ENCODE results near the gene IER5.

Gene IER5

DNA sequence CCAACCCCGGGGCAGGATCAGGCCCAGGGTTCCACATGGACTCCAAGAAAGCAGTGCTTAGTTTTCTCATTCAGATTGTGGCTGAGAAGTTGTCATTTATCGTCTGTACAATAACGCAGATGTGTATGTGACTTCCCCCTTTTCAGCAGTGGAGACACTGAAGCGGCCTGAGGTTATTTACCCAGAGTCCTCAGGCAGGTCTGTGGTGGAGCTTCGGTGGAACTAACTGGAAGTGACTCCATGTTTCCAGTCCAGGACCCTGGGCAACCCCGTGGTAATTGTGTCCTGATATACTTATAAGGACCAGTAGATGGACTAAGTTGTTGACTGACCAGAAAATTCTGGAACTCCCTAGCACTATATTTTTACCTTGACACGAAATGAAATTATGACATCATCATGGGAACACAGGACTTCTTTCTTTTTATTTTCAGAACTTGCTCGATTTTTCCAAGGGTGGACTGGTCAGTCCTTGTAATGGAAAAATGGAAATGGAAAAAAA, 1.0 kb upstream of the IER5 start:
- Mint-ChIP-seq H3K4me3 (peak overlapping the region; percentile 60 to 99 (median 96)), H3K27me3 (ENCODE audit: low read depth) (peaks cover 12% of the 10 kb centered on the region), H3K27ac (no peak overlapping the region), H3K4me1 (peaks cover 27% of the 10 kb centered on the region), H3K36me3 (ENCODE audit: low read depth) (no peaks in the 10 kb centered on the region), H3K9me3 (no peaks in the 10 kb centered on the region)
- TF ChIP-seq, protein P1, sequence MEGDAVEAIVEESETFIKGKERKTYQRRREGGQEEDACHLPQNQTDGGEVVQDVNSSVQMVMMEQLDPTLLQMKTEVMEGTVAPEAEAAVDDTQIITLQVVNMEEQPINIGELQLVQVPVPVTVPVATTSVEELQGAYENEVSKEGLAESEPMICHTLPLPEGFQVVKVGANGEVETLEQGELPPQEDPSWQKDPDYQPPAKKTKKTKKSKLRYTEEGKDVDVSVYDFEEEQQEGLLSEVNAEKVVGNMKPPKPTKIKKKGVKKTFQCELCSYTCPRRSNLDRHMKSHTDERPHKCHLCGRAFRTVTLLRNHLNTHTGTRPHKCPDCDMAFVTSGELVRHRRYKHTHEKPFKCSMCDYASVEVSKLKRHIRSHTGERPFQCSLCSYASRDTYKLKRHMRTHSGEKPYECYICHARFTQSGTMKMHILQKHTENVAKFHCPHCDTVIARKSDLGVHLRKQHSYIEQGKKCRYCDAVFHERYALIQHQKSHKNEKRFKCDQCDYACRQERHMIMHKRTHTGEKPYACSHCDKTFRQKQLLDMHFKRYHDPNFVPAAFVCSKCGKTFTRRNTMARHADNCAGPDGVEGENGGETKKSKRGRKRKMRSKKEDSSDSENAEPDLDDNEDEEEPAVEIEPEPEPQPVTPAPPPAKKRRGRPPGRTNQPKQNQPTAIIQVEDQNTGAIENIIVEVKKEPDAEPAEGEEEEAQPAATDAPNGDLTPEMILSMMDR (IDR thresholded peaks at IDR 0.05; ENCODE audit: unreplicated experiment in 3 of 3), result no peak

DNA sequence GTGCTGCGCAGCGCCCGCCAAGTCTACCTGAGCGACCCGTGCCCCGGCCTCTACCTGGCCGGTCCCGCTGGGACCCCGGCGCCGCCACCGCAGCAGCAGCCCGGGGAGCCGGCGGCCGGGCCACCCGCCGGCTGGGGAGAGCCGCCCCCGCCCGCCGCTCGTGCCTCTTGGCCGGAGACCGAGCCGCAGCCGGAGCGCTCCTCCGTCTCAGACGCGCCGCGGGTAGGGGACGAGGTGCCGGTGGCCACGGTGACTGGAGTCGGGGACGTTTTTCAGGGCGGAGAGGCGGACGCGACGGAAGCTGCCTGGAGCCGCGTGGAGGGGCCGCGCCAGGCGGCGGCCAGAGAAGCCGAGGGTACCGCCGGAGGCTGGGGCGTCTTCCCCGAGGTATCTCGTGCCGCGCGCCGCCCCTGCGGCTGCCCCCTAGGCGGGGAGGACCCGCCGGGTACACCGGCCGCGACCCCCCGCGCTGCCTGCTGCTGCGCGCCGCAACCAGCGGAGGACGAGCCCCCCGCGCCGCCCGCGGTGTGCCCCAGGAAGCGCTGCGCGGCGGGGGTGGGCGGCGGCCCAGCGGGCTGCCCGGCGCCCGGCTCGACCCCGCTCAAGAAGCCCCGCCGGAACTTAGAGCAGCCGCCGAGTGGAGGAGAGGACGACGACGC, 646 bp downstream of the IER5 start:
- Mint-ChIP-seq H3K4me1 (peaks cover 36% of the 10 kb centered on the region), H3K27me3 (ENCODE audit: low read depth) (peaks cover 12% of the 10 kb centered on the region), H3K9me3 (no peaks in the 10 kb centered on the region), H3K36me3 (ENCODE audit: low read depth) (peaks cover 4% of the 10 kb centered on the region), H3K27ac (peak overlapping the region in 2 of 3 experiments; percentile 57 to 88), H3K4me3 (peak overlapping the region; percentile 98 to 100 (median 100))
- TF ChIP-seq, protein P1 (IDR thresholded peaks at IDR 0.05; ENCODE audit: unreplicated experiment in 3 of 3), result no peak

DNA sequence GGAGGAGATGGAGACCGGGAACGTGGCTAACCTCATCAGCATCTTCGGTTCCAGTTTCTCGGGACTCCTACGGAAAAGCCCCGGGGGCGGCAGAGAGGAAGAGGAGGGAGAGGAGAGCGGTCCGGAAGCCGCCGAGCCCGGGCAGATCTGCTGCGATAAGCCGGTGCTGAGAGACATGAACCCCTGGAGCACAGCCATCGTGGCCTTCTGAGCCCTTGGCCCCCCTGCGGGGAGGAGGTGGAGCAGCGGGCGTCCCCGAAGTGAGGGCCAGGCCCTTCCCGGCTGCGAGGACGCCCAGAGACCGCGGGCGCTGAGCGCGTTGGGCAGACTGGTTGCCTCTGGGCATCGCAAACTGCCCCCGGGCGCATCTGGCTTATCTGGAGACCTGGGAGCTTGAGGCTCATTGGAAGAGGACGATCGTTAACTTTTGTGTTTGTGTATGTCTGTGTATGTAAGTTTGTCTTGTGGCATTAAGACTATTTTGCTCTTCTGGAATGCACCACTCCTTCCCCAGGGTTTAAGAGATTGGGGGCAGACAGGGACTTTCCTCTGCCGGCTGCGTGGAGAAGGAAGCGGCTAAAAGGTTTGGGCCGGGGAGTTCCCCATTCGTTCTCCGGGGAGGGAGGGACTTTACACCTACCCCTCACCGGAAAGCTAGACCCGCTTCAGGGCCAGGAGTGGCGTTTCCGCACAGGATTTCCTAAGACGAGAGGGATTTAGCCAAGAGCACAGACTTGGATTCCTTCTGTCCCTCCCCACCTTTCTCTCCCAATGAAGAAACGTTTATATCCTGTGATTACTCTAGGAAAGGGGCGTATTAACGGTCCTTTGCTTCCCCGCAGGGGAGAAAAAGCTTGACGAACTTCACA, 1.4 kb downstream of the IER5 start:
- peak overlapping the region; percentile 57 to 88 (median 82) for H3K27ac Mint-ChIP-seq
- no peaks in the 10 kb centered on the region for H3K9me3 Mint-ChIP-seq
- peaks cover 4% of the 10 kb centered on the region for H3K36me3 Mint-ChIP-seq (ENCODE audit: low read depth)
- peak overlapping the region; percentile 98 to 100 (median 99) for H3K4me3 Mint-ChIP-seq
- TF ChIP-seq, protein P1 (IDR thresholded peaks at IDR 0.05; ENCODE audit: unreplicated experiment in 3 of 3), result no peak
- peaks cover 12% of the 10 kb centered on the region for H3K27me3 Mint-ChIP-seq (ENCODE audit: low read depth)
- H3K4me1 Mint-ChIP-seq, result peaks cover 44% of the 10 kb centered on the region

DNA sequence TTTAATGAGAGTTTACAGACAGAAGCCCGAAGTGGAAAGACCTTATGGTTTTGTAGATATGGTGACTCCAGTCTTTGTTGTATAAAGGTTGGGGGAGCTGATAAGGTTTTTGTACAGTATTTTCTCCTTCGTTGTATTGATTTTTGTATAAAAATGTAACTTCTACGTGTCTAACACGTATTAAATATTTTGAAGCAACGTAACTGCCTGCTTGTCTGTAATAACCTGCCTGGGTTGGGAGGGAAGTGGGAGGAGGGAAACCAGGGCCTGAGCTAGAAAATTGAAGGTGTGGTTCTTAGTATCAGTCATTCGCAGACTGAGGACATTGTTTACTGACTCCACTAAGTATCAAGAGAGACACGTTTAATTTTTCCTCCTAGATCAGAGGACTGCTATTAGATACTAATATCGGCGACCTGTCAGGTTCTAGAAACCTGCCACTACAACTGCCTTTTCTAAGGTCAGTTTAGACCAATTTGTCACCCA, 2.2 kb downstream of the IER5 start:
- H3K4me3 Mint-ChIP-seq, result peak overlapping the region; percentile 98 to 100 (median 99)
- H3K27ac Mint-ChIP-seq, result peak overlapping the region; percentile 57 to 88 (median 82)
- peaks cover 51% of the 10 kb centered on the region for H3K4me1 Mint-ChIP-seq
- H3K36me3 Mint-ChIP-seq (ENCODE audit: low read depth), result peaks cover 4% of the 10 kb centered on the region
- TF ChIP-seq, protein P1 (IDR thresholded peaks at IDR 0.05; ENCODE audit: unreplicated experiment in 3 of 3), result no peak
- H3K9me3 Mint-ChIP-seq, result no peaks in the 10 kb centered on the region
- H3K27me3 Mint-ChIP-seq (ENCODE audit: low read depth), result peaks cover 12% of the 10 kb centered on the region

DNA sequence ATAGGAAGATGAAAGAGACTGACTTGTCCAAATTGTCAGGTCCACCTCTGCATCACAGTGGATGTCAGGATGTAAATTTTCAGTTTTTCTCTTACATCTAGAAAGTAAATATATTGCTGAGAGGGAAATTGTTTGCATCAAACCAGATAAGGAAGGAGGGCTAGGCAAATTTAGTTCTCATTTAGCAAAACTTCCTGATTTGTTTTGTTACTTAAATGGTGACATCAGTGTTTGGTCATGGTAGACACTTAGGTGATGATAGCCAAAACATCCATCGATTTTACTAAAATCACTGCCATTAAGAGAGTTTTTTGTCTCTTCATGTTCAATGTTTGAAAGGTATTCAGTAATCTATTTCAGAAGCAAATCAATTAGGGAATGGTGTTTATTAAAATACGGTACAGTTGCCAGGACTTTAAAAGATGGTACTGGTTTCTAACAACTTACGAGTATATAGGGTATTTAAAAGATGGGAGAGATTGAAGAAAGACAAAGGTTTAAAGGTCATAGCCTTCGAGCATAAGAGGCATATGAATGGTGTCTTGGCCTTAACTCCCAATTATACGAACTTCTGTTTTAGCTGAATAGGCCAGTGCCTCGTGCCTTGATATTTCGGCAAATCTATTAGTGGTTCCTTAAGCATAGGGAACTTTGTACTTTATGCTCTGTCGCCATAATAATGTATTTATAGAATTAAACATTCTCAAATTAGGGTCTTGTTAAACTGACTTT, 3.0 kb downstream of the IER5 start:
- TF ChIP-seq, protein P1 (IDR thresholded peaks at IDR 0.05; ENCODE audit: unreplicated experiment in 3 of 3), result no peak
- peaks cover 7% of the 10 kb centered on the region for H3K27me3 Mint-ChIP-seq (ENCODE audit: low read depth)
- H3K36me3 Mint-ChIP-seq (ENCODE audit: low read depth), result peaks cover 4% of the 10 kb centered on the region
- H3K4me3 Mint-ChIP-seq, result peak overlapping the region; percentile 98 to 100 (median 99)
- H3K27ac Mint-ChIP-seq, result peak overlapping the region in 2 of 3 experiments; percentile 33 to 58
- H3K4me1 Mint-ChIP-seq, result peaks cover 59% of the 10 kb centered on the region
- H3K9me3 Mint-ChIP-seq, result no peaks in the 10 kb centered on the region

All from nephron (organoid).